MM.1S (cell line): ENCODE data around the gene ITGA7.

ENCODE experiments used
- CTCF ChIP-seq: fragments of 300-600 bp; sonication (generic); IDR thresholded peaks from 2 replicates; pipeline ENCODE4 v1.5.1; 2016; ENCODE audit warnings: antibody characterized with exemption, low read length, mixed read lengths
- EZH2 ChIP-seq: fragments of 300-600 bp; sonication (generic); optimal IDR thresholded peaks from 2 replicates; pipeline ENCODE3; 2017; ENCODE audit warnings: low read depth, mild to moderate bottlenecking, antibody characterized with exemption, low read length, mixed read lengths

GRCh38 chr12:55712700-55713415 is 5.2 kb upstream of the ITGA7 start:
- TF ChIP-seq CTCF (no peak), EZH2 (no peak)
